ENCODE results near the gene CRYL1.

Gene CRYL1

GRCh38 chr13:20528452-20528851 is 2.8 kb upstream of the CRYL1 start:
- no peak for DNase-seq (ENCODE audit: low read depth)

DNA sequence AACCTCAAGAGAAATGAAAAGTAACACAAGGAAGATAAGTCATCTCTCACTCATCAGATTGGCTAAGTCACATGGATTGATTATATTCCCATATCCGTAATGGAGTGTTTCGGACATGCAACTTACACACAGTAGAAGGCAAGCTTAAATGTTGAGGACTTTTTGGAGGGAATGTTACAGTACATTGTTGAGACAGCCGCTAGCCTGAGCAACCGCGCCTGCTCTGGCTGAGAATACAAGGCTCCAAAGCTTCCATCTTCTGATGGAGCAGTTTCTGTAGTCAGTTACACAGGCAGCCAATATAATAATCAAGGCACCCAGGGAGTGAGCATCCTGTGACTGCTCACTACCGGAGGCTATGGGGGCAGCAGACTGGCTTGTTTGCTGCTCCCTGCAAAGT is 1.0 kb upstream of the CRYL1 start:
- no peak for DNase-seq (ENCODE audit: low read depth)

- DNase-seq (ENCODE audit: low read depth) = no peak
These were observed 485 bp downstream of the CRYL1 start for GRCh38 chr13:20525144-20525600.

- DNase-seq (ENCODE audit: low read depth) = no peak
These were observed 4.1 kb downstream of the CRYL1 start for GRCh38 chr13:20521364-20522115.

GRCh38 chr13:20519875-20520274 is 5.8 kb downstream of the CRYL1 start:
- DNase-seq (ENCODE audit: low read depth) = no peak

DNA sequence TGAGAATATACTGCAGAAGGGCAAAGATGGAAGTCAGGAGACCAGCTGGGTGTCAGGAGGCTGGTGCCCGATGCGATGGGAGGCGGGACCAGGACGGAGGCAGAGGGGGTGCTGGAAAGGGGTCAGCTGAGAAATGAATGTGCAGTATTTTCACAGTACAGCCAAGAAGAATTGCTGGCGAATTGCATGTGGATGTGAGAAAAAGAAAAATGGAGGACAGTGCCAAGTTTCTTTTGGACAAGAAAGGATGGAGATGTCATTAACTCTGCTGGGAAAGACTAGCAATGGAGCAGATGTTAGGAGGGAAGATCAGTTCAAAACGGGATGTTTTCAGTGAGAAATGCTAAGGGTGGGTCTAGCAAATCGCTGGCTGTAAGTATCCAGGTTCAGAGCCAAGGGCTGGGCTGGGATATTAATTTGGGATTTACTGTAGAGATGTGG is 7.0 kb downstream of the CRYL1 start:
- DNase-seq (ENCODE audit: low read depth) = no peak

DNA sequence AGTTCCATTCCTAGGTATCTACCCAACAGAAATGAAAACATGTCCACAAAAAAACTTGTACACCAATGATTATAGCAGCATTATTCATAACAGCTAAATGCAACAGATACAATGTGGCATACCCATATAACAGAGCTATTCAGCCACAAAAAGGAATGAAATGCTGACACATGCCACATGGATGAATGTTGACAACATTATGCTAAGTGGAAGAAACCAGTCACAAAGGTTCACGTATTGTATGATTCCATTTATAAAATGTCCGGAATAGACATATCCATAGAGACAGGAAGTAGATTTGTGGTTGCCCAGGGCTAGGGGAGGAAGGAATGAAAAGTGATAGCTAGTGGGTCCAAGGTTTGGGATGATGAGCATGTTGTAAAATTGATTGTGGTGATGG is 10.8 kb downstream of the CRYL1 start:
- DNase-seq (ENCODE audit: low read depth) = no peak

DNA sequence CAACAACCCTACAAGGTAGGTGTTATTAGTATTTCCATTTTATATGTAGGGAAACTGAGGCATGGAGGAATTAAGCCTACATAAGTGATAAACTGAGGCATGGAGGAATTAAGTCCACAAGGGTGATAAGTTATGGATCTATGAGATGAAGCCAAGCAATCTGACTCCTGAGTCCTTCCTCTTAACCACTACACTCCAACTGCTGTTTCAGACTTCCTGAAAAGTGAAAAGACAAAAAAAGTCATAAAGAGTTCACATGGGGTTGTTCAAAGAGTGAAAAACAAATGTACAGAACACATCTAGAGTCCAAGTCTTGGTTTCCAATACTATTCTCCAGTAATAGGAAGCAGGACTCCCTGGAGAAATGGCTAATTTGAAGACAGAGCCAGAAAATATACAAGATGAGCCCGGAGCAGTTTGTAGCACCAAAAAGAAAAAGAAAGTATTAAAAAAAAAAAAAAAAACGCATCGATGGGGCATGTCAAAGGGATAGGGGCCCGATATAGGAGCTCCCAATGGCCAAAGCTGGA is 12.1 kb downstream of the CRYL1 start:
- no peak for DNase-seq (ENCODE audit: low read depth)

GRCh38 chr13:20512042-20512683 is 13.5 kb downstream of the CRYL1 start:
- no peak for DNase-seq (ENCODE audit: low read depth)

GRCh38 chr13:20506696-20507095 is 19.0 kb downstream of the CRYL1 start:
- DNase-seq (ENCODE audit: low read depth) = no peak

DNA sequence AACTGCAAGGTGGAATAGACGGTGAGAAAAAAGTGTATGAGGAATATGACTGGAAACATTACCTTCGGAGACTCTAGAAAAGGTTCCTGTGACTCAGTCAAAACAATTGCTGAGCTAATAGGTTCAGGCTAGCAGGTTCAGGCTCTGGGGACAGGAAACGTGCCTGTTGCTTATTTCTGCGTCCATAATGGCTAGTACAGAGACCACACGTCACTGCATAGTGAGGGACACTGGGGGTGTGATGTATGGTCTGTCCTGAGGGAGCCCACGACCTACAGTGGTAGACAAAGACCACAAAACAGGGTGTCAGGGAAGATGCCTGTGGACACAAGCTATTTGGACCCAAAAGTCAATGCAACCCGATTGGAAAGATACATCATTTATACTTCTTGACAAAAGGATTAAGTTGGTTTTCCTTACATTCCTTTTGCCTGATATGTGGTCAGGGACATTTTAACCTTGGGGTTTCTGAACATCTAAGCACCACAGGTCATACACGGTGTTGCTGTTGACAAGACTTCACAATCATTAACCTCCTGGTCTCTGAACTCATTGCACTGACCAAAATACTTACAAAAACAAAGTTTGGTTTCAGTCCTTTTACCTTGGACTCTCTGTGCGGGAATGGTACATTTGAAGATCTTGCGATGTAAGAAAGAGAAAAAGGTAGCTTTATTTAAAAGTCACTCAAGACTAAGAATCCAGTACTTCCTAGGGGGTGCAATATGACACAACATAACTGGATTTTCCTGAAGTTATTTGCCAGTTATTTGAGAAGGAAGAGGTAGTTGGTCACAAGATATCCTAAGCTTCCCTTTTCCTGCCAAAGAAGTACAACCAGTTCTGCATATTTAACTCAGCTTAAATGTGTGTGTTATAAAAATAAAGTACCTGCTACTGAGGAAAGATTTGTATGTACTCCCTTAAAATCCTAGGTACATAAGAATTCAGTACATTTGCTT is 20.0 kb downstream of the CRYL1 start:
- DNase-seq (ENCODE audit: low read depth) = no peak

DNA sequence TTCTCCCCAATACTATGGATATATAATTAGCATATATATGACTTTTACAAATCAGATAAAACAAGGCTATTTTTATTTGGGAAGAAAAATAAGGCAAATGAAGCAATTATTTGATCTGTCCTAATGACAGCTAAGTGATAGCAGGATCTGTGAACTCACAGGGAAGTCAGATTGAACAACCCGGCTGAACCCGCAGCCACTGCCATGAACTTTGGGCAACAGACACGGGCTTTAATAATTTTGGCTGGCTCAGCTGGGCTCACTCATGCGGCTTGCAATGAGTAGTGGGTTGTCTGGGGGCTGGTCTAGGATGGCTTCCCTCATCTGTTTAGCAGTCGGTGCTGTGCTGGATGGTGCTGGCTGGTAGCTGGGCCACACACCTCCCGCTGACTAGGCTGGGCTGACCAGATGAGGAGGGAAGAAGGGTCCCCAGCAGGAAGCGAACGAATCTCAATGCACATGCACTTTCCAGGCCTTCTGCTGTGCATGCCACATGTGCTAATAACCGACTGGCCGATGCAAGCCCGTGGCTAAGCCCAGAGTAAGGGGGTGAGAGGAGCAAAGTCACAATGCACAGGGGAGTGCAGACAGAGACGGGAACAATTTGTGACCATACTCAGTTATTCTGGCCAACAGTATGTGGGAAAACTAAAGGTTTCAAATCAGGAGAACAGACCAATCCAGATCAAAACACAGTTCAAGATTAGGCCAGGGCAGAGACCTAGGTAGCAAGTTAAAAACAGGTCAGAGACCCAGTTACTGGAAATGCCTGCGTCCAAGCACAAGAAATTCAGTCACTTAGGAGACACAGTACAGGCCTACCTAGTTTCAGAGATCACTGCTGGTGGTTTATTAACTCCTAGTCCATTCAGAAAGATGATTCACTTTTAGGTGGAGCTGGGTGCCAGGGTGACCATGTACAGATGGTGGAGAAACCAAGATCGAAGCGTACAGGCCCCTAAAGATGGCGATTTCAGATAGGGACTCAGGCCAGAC is 22.3 kb downstream of the CRYL1 start:
- DNase-seq (ENCODE audit: low read depth) = no peak

- DNase-seq (ENCODE audit: low read depth) = no peak
These were observed 24.1 kb downstream of the CRYL1 start for GRCh38 chr13:20501592-20501991.

DNA sequence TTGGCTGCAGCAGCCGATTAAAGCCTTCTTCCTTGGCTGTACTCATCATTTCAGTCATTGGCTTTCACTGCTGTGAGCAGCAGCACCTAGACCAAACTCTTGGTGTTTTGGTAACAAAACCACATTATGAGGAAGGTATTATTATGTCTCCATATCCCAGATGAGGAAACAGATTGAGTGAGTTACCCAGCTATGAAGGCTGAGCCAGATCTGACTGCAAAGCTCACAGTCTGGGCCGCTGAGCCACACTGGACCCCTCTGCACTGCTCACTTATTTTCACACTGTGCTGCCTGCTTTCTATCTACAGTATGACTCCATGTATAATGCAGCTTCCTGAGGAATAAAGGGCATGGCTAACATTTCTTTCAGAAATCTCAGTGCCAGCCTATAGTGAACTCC is 24.5 kb downstream of the CRYL1 start:
- DNase-seq (ENCODE audit: low read depth) = no peak

DNA sequence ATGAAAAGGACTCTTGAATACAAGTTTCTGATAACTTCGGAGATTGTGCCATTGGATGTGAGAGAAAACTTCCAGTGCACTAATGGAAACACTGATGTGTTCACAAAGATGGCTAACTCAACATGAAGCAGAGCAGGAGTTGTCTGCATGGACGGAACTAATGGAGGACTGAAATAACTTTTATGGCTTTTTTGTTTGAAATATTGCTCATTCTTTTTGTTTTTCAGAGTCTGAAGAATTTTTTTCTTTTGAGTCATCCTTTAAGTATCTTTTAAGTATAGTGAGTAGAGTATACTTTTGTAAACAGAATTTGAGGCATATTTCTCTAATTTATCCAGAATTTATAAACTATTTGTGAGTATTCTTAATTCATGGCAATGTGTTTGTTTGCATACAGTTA is 25.7 kb downstream of the CRYL1 start:
- DNase-seq (ENCODE audit: low read depth) = no peak

DNA sequence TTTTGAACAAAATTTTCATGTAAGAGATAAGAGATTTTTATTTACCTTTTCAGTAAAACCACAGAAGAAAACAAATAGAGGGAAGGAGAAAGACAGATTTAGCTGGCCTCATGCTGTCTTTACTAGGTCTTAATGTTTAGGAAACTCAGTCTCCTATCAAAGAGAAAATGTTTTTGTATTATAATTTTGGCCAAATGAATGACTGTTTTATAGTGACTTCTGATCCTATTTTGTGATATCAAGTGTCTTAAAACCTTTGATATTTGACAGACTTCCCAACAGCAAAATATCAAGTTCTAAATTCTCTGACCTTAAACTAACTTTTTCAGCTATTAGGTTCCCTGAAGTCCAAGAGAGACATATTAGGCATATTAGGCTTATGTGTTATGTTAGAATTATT is 27.0 kb downstream of the CRYL1 start:
- DNase-seq (ENCODE audit: low read depth) = no peak

GRCh38 chr13:20498129-20498528 is 27.5 kb downstream of the CRYL1 start:
- DNase-seq (ENCODE audit: low read depth) = no peak

GRCh38 chr13:20497006-20497775 is 28.5 kb downstream of the CRYL1 start:
- DNase-seq (ENCODE audit: low read depth) = no peak

GRCh38 chr13:20495087-20496023 is 30.3 kb downstream of the CRYL1 start:
- DNase-seq (ENCODE audit: low read depth) = peak; percentile 39
